Naive thymus-derived CD4-positive, alpha-beta T cell (primary cell): Measurements from ENCODE around the gene CHTOP. TPM values are rescaled to one million over a fixed set of nuclear protein-coding genes. Genes with fewer than 3 reads are reported as not detected.
"Not testable (repeated sequence)": the region's sequence is repeated elsewhere in the genome, so short reads cannot be mapped to it uniquely, and the experiment has no call there.

Experiments used
- ATAC-seq: fragments of 150-1000 bp; cut with Tn5 transposase; 2 replicates; pipeline ENCODE4 v1.10.0; 2021; ENCODE audit warnings: mild to moderate bottlenecking, moderate library complexity
- CTCF ChIA-PET: fragments of 350-600 bp; sonication (Branson Sonifier 250); formaldehyde crosslinking; loops from one replicate; lab custom pipeline; 2021; ENCODE audit warnings: antibody characterized with exemption; lab: Charles Lee
- POLR2A ChIA-PET: fragments of 350-600 bp; sonication (Branson Sonifier 250); formaldehyde crosslinking; loops from one replicate; lab custom pipeline; 2021; ENCODE audit warnings: antibody characterized with exemption, inconsistent platforms; lab: Charles Lee
- DNase-seq, 9 donors: peaks; one replicate each; pipeline versions ENCODE4 v3.0.0 to v3.0.0-alpha.2; 2020 to 2022; ENCODE audit warnings: mixed read lengths in 1 of 9
- H3K27ac ChIP-seq: one replicate; pipeline ENCODE4 v1.7.0; 2013; ENCODE audit warnings: mild to moderate bottlenecking, low read depth, low read length, moderate library complexity
- H3K27me3 ChIP-seq, 2 donors: one replicate each; pipeline ENCODE4 v1.7.0; 2013; ENCODE audit warnings: low read length in 2 of 2, mild to moderate bottlenecking in 2 of 2, moderate library complexity in 2 of 2; ENCODE audit not compliant: control insufficient read depth in 2 of 2, insufficient read depth in 2 of 2
- H3K36me3 ChIP-seq, 3 experiments: 1 replicate in 2 of 3; 2 replicates in 1 of 3; pipeline ENCODE4 v1.7.0; 2013; ENCODE audit warnings: low read length in 3 of 3, mild to moderate bottlenecking in 3 of 3, moderate library complexity in 1 of 3; ENCODE audit not compliant: insufficient read depth in 3 of 3, control insufficient read depth in 2 of 3
- H3K4me1 ChIP-seq, 2 donors: one replicate each; pipeline ENCODE4 v1.7.0; 2013; ENCODE audit warnings: low read length in 2 of 2, mild to moderate bottlenecking in 2 of 2, moderate library complexity in 1 of 2; ENCODE audit not compliant: control insufficient read depth in 2 of 2, insufficient read depth in 2 of 2
- H3K4me3 ChIP-seq: 2 replicates; pipeline ENCODE4 v1.7.0; 2013; ENCODE audit warnings: mild to moderate bottlenecking, low read length
- H3K9me3 ChIP-seq, 3 experiments: 1 replicate in 2 of 3; 2 replicates in 1 of 3; pipeline ENCODE4 v1.7.0; 2013; ENCODE audit warnings: low read length in 3 of 3; ENCODE audit not compliant: control insufficient read depth in 2 of 3
- H3K27ac Mint-ChIP-seq, 9 donors: one replicate each; pipeline ENCODE4 v1.8.0; 2020 to 2022; ENCODE audit warnings: mixed read lengths in 9 of 9, mild to moderate bottlenecking in 8 of 9, moderate library complexity in 5 of 9, inconsistent platforms in 2 of 9
- H3K27me3 Mint-ChIP-seq, 5 donors: one replicate each; pipeline ENCODE4 v1.8.0; 2021 to 2022; ENCODE audit warnings: mixed read lengths in 5 of 5, mild to moderate bottlenecking in 1 of 5
- H3K36me3 Mint-ChIP-seq, 5 donors: one replicate each; pipeline ENCODE4 v1.8.0; 2020 to 2022; ENCODE audit warnings: mixed read lengths in 5 of 5, mild to moderate bottlenecking in 3 of 5, inconsistent platforms in 1 of 5
- H3K4me1 Mint-ChIP-seq, 7 donors: one replicate each; pipeline ENCODE4 v1.8.0; 2020 to 2022; ENCODE audit warnings: mixed read lengths in 7 of 7, mild to moderate bottlenecking in 3 of 7, inconsistent platforms in 1 of 7
- H3K4me3 Mint-ChIP-seq, 10 donors: one replicate each; pipeline ENCODE4 v1.8.0; 2020 to 2022; ENCODE audit warnings: mild to moderate bottlenecking in 10 of 10, mixed read lengths in 10 of 10, moderate library complexity in 6 of 10, inconsistent platforms in 2 of 10
- H3K9me3 Mint-ChIP-seq, 11 donors: one replicate each; pipeline ENCODE4 v1.8.0; 2020 to 2022; ENCODE audit warnings: mixed read lengths in 11 of 11, mild to moderate bottlenecking in 4 of 11, inconsistent platforms in 1 of 11, moderate library complexity in 1 of 11
- intact Hi-C, 2 donors: fragments of 100-400 bp; cut with micrococcal nuclease; formaldehyde crosslinking; loops; one replicate each; pipeline ENCODE4 v1.15.1; 2023
- polyA plus RNA-seq, 2 donors: library from polyadenylated mRNA; unstranded; fragments of 300-500 nt; fragmentation: Illumina TruSeq; gene quantifications; one replicate each; pipeline ENCODE4 v1.2.3, GENCODE V29; 2021
- total RNA-seq, 6 experiments: library from RNA in 5 of 6; stranded (reverse) in 5 of 6; gene quantifications; 1 replicate in 5 of 6; 2 replicates in 1 of 6; pipeline ENCODE4 v1.2.3 and lab custom pipeline; 2021 to 2026

Gene CHTOP
- total and polyA plus RNA-seq, 7 experiments from 2014 or later: 57.4 to 143 (median 101) TPM

GRCh38 chr1:153670859-153671627 is 37.2 kb downstream of the CHTOP start, which contains the start of gene ILF2:
Gene ILF2 (minus strand): TSS chr1:153670993. CDS start chr1:153670922, 71 bp downstream.
- POLR2A ChIA-PET: interaction anchor here (0.6 to 4.5 kb wide), 13 partner anchors 9 to 319 kb away, joined by 3 to 38 read pairs (median 5); partner anchors contain the start of genes CHTOP, INTS3 and SNAPIN
- peaks cover 21 to 31% (median 23%) of the 10 kb centered on the region in 3 experiments for H3K36me3 ChIP-seq
- no peaks in the 10 kb centered on the region for H3K27me3 ChIP-seq
- H3K9me3 ChIP-seq: no peaks in the 10 kb centered on the region
- H3K4me3 ChIP-seq: peak within 1 kb of the TSS; percentile 94
- Mint-ChIP-seq H3K9me3 (no peaks in the 10 kb centered on the region), H3K36me3 (peaks cover 9 to 32% (median 13%) of the 10 kb centered on the region in 5 donors), H3K27ac (peak within 1 kb of the TSS in 2 of 9 donors; percentile 62 to 73), H3K4me3 (no peak within 1 kb of the TSS), H3K4me1 (peaks cover 11 to 28% (median 17%) of the 10 kb centered on the region in 7 donors), H3K27me3 (peaks cover 0 to under 1% (median 0%) of the 10 kb centered on the region in 5 donors)
- peak; percentile 85 to 100 (median 98) for DNase-seq
- CTCF ChIA-PET: interaction anchor here (0.6 to 2.7 kb wide), 6 partner anchors 32 to 657 kb away, joined by 3 to 9 read pairs (median 3); no protein-coding TSS in a partner anchor
- peak within 1 kb of the TSS; percentile 93 for H3K27ac ChIP-seq
- intact Hi-C loops: loop anchor here (1.0 to 10.0 kb wide), 20 partner anchors 13 to 956 kb away; partner anchors contain the start of genes CHTOP (in 2 of the 2), HAX1 (in 2 of the 2), RPS27 (in 2 of the 2) and SNAPIN (in 2 of the 2)
- peak; percentile 93 for ATAC-seq
- H3K4me1 ChIP-seq: peaks cover 18 to 19% of the 10 kb centered on the region in 2 donors

DNA sequence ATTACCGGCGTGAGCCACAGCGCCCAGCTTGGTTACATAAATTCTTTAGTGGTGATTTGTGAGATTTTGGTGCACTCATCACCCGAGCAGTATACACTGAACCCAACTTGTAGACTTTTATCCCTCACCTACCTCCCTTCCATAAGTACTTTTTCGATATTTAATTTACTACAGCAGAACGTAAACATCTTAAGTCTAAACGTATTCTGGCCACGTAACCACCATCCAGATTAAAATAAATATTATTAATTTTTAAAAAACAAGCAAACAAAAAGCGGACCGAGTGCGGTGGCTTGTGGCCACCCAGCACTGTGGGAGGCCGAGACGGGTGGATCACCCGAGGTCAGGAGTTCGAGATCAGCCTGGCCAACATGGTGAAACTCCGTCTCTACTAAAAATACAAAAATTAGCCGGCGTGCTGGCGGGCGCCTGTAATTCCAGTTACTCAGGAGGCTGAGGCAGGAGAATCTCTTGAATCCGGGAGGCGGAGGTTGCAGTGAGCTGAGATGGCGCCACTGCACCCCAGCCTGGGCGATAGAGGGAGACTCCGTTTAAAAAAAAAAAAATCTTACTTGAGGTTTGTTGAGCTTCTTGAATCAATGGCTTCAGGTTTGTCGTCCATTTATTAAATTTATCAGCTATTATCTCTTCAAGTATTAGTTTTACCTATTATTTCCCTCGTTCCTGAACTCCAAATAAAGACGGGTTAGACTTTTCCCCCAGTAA is 37.9 kb downstream of the CHTOP start:
- Histone ChIP-seq H3K4me3 (peak overlapping the region; percentile 94), H3K4me1 (peaks cover 18 to 19% of the 10 kb centered on the region in 2 donors), H3K27ac (peak overlapping the region; percentile 71), H3K36me3 (peaks cover 18 to 23% (median 21%) of the 10 kb centered on the region in 3 experiments)
- ChIA-PET POLR2A (interaction anchor here (0.6 to 4.5 kb wide), 15 partner anchors 9 to 318 kb away, joined by 3 to 38 read pairs (median 5); partner anchors contain the start of genes CHTOP, INTS3, S100A6 and SNAPIN), CTCF (interaction anchor here (0.6 to 2.7 kb wide), 6 partner anchors 13 to 1483 kb away, joined by 3 to 9 read pairs (median 4); no protein-coding TSS in a partner anchor)
- Mint-ChIP-seq H3K27ac (peak overlapping the region in 2 of 9 donors; percentile 62 to 73), H3K36me3 (peaks cover 9 to 29% (median 13%) of the 10 kb centered on the region in 5 donors), H3K4me1 (peaks cover 11 to 28% (median 17%) of the 10 kb centered on the region in 7 donors)
- not testable (repeated sequence) for H3K27me3 Mint-ChIP-seq, H3K9me3 Mint-ChIP-seq, H3K9me3 ChIP-seq, H3K4me3 Mint-ChIP-seq, H3K27me3 ChIP-seq
- peak; percentile 34 for ATAC-seq
- intact Hi-C loops: loop anchor here (1.0 to 10.0 kb wide), 20 partner anchors 13 to 956 kb away; partner anchors contain the start of genes CHTOP (in 2 of the 2), HAX1 (in 2 of the 2), RPS27 (in 2 of the 2) and SNAPIN (in 2 of the 2)
- DNase-seq: peak in 2 of 9 donors; percentile 53 to 54

DNA sequence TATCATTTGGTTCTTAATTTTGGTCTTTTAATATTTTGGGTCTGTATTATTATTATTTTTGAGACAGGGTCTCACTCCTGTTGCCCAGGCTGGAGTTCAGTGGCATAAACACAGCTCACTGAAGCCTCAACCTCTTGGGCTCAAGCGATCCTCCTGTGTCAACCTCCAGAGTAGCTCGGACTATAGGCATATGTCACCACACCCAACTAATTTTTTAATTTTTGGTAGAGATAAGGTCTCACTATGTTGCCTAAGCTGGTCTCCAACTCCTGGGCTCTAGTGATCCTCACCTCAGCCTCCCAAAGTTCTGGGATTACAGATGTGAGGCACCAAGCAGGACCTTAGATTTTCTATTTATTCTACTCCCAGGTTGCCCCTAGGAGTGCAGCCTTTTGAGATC is 39.6 kb downstream of the CHTOP start:
- H3K36me3 Mint-ChIP-seq: peaks cover under 1 to 14% (median under 1%) of the 10 kb centered on the region in 5 donors
- DNase-seq: no peak
- intact Hi-C loops: loop anchor here (5.0 to 10.0 kb wide), 5 partner anchors 294 to 954 kb away; partner anchors contain the start of genes CREB3L4 (in 1 of the 2), HAX1 (in 1 of the 2) and NUP210L (in 1 of the 2)
- ChIA-PET CTCF (interaction anchor here (0.7 to 2.7 kb wide), 2 partner anchors 162 to 409 kb away, joined by 5 to 9 read pairs; no protein-coding TSS in a partner anchor), POLR2A (interaction anchor here (0.6 to 0.9 kb wide), 3 partner anchors 41 to 307 kb away, joined by 3 to 5 read pairs (median 3); no protein-coding TSS in a partner anchor)
- Histone ChIP-seq H3K4me1 (peaks cover 17 to 24% of the 10 kb centered on the region in 2 donors), H3K27ac (no peak overlapping the region), H3K36me3 (peaks cover 2 to 6% (median 6%) of the 10 kb centered on the region in 3 experiments), H3K9me3 (no peaks in the 10 kb centered on the region), H3K4me3 (no peak overlapping the region), H3K27me3 (peaks cover 5 to 7% of the 10 kb centered on the region in 2 donors)
- peak overlapping the region in 9 of 10 donors; percentile 5 to 84 (median 58) for H3K4me3 Mint-ChIP-seq
- peak overlapping the region in 4 of 9 donors; percentile 4 to 71 (median 41) for H3K27ac Mint-ChIP-seq
- H3K4me1 Mint-ChIP-seq: peaks cover 12 to 28% (median 24%) of the 10 kb centered on the region in 7 donors
- ATAC-seq: no peak
- peaks cover 13 to 21% (median 19%) of the 10 kb centered on the region in 5 donors for H3K27me3 Mint-ChIP-seq
- H3K9me3 Mint-ChIP-seq: peaks cover 0 to 2% (median 0%) of the 10 kb centered on the region in 11 donors

DNA sequence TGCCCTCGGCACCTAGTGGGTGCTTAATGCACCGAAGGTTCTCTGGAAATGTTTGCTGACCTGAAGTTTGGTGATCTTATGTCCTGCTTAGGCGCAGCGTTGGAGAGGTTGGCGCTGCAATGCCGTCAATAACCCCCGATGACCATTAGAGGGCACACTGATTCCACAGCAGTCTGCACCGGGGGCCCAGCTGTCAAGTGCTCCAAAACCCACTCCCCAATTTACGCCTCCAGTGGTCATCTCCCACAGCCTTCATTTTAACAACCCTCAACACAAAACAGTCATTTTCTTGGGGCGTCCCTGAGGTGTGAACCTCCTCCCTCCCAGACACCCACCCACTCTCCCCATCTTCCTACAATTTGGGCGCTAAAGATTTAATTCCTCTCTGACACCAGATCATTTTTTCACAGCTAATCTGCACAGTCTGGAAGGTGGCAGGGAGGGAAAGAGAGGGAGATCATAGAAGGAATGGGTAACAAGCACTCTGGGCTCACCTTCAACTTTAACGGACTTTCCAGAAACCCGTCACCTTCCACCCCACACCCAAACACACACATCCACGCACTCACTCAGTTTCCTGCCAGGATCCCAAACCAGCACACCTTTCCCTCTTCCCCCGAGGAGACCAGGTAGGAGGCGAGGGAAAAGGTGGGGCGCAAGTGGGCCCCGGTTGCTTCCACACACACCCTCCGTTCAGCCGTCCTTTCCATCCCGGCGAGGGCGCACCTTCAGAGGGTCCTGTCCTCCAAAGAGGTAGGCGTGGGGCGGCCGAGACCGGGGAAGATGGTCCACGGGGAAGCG is 44.1 kb downstream of the CHTOP start:
- H3K9me3 Mint-ChIP-seq: peaks cover 0 to 2% (median 0%) of the 10 kb centered on the region in 11 donors
- peaks cover 5 to 7% of the 10 kb centered on the region in 2 donors for H3K27me3 ChIP-seq
- peaks cover 8 to 17% of the 10 kb centered on the region in 2 donors for H3K4me1 ChIP-seq
- intact Hi-C loops: loop anchor here (1.0 to 10.0 kb wide), 4 partner anchors 71 to 477 kb away; partner anchors contain the start of genes RAB13 (in 2 of the 2) and NUP210L (in 1 of the 2)
- ATAC-seq: peak; percentile 69
- ChIA-PET CTCF (interaction anchor here (0.7 to 1.5 kb wide), 8 partner anchors 29 to 308 kb away, joined by 3 to 4 read pairs (median 3); partner anchors contain the start of gene RAB13), POLR2A (no interaction called here)
- no peaks in the 10 kb centered on the region for H3K9me3 ChIP-seq
- peak in 8 of 9 donors; percentile 23 to 55 (median 44) for DNase-seq
- H3K4me3 Mint-ChIP-seq: peak overlapping the region; percentile 80 to 92 (median 88)
- peaks cover 0 to 6% (median 0%) of the 10 kb centered on the region in 5 donors for H3K36me3 Mint-ChIP-seq
- peaks cover 18 to 25% (median 23%) of the 10 kb centered on the region in 7 donors for H3K4me1 Mint-ChIP-seq
- no peaks in the 10 kb centered on the region for H3K36me3 ChIP-seq
- peaks cover 33 to 56% (median 45%) of the 10 kb centered on the region in 5 donors for H3K27me3 Mint-ChIP-seq
- peak overlapping the region; percentile 34 for H3K4me3 ChIP-seq
- H3K27ac ChIP-seq: no peak overlapping the region
- no peak overlapping the region for H3K27ac Mint-ChIP-seq
